Stimulated activated naive CD8-positive, alpha-beta T cell treated with anti-CD3 and anti-CD28 coated beads, Interleukin-15, amount 100 ng/mL, for 72 hours (primary cell): ENCODE measurements around the gene RAVER1.
"Not testable (repeated sequence)": the region's sequence is repeated elsewhere in the genome, so short reads cannot be mapped to it uniquely, and the experiment has no call there.

Source experiments
- ATAC-seq: fragments of 150-1000 bp; cut with Tn5 transposase; 2 replicates; pipeline ENCODE4 v1.10.0; 2021; ENCODE audit warnings: mild to moderate bottlenecking, moderate library complexity
- DNase-seq, 2 donors: peaks; one replicate each; pipeline ENCODE4 v3.0.0; 2021 to 2022
- H3K27ac Mint-ChIP-seq, 2 donors: one replicate each; pipeline ENCODE4 v1.8.0; 2022; ENCODE audit warnings: mild to moderate bottlenecking in 2 of 2, mixed read lengths in 2 of 2, moderate library complexity in 2 of 2
- H3K27me3 Mint-ChIP-seq: one replicate; pipeline ENCODE4 v1.8.0; 2022; ENCODE audit warnings: mixed read lengths
- H3K4me1 Mint-ChIP-seq: one replicate; pipeline ENCODE4 v1.8.0; 2022; ENCODE audit warnings: mild to moderate bottlenecking, mixed read lengths
- H3K4me3 Mint-ChIP-seq, 2 donors: one replicate each; pipeline ENCODE4 v1.8.0; 2022; ENCODE audit warnings: mild to moderate bottlenecking in 2 of 2, mixed read lengths in 2 of 2, moderate library complexity in 1 of 2
- H3K9me3 Mint-ChIP-seq, 2 donors: one replicate each; pipeline ENCODE4 v1.8.0; 2022; ENCODE audit warnings: mixed read lengths in 2 of 2

RAVER1 gene

GRCh38 chr19:10290876-10291553 is 42.3 kb downstream of the RAVER1 start:
- H3K4me3 Mint-ChIP-seq: peak overlapping the region; percentile 71 to 85
- ATAC-seq (peak; percentile 5), DNase-seq (peak; percentile 47 to 52)
- peaks cover 98% of the 10 kb centered on the region for H3K4me1 Mint-ChIP-seq
- H3K27ac Mint-ChIP-seq: no peak overlapping the region
- no peaks in the 10 kb centered on the region for H3K9me3 Mint-ChIP-seq
- H3K27me3 Mint-ChIP-seq: peaks cover 87% of the 10 kb centered on the region

DNA sequence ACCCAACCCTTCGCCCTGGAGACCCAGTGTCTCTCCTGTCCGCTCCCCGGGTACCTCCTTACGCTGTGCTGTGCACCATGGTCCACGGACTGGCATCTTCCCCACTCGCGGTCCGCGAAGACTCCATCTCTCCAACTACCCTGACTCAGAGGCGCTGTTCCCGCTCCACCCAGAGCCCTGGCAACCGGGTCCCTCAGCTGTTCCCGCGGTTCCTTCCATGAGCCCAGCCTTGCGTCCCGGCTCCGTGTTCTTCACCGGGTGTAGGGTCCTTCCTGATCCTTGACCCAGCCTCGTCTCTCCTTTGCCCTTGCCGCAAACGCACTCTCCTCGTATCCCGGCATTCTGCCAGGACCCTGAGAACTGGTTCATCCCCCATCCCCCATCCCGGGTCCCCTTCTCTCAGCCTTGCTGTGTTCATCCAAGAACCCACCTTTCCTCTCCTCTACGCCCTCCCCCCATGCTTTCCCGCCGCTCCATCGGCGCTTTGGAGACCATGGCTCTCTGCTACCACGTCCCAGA is 42.9 kb downstream of the RAVER1 start:
- DNase-seq (peak; percentile 17 to 26), ATAC-seq (no peak)
- Mint-ChIP-seq H3K4me1 (peaks cover 97% of the 10 kb centered on the region), H3K9me3 (no peaks in the 10 kb centered on the region), H3K27ac (no peak overlapping the region), H3K4me3 (peak overlapping the region; percentile 71 to 85), H3K27me3 (peaks cover 81% of the 10 kb centered on the region)

GRCh38 chr19:10289836-10290356 is 43.4 kb downstream of the RAVER1 start, which contains the start of gene ICAM5:
Gene ICAM5, plus strand, starts transcription at chr19:10289952. Its CDS starts 92 bp downstream, at chr19:10290044.
- Mint-ChIP-seq H3K27ac (peak within 1 kb of the TSS in 1 of 2 donors; percentile 62), H3K9me3 (no peaks in the 10 kb centered on the region), H3K4me3 (peak within 1 kb of the TSS; percentile 71 to 85), H3K27me3 (peaks cover 76% of the 10 kb centered on the region), H3K4me1 (peaks cover 97% of the 10 kb centered on the region)
- DNase-seq: peak; percentile 39 to 46
- peak; percentile 10 for ATAC-seq

DNA sequence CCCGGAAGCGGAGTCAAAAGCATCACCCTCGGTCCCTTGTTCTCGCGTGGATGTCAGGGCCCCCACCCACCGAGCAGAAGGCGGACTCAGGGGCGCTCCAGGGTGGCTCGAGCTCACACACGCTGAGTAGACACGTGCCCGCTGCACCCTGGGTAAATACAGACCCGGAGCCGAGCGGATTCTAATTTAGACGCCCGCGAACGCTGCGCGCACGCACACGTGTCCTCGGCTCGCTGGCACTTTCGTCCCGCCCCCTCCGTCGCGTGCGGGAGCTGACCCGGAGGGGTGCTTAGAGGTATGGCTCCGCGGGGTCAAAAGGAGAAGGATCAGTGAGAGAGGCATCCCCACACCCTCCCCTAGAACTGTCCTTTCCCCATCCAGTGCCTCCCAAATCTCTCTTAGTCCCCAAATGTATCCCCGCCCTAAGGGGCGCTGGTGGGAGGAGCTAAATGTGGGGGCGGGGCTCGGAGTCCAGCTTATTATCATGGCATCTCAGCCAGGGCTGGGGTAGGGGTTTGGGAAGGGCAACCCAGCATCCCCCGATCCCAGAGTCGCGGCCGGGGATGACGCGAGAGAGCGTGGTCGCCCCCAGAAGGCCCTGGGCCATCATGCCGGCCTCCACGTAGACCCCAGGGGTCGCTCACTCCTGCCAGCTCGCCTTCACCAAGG is 44.0 kb downstream of the RAVER1 start:
- Mint-ChIP-seq H3K27ac (peak overlapping the region in 1 of 2 donors; percentile 62), H3K4me3 (peak overlapping the region; percentile 71 to 85), H3K27me3 (peaks cover 70% of the 10 kb centered on the region), H3K9me3 (no peaks in the 10 kb centered on the region), H3K4me1 (peaks cover 91% of the 10 kb centered on the region)
- ATAC-seq: peak; percentile 66
- DNase-seq: peak; percentile 74 to 80

GRCh38 chr19:10288662-10289166 is 44.6 kb downstream of the RAVER1 start:
- Mint-ChIP-seq H3K9me3 (no peaks in the 10 kb centered on the region), H3K27ac (peak overlapping the region in 1 of 2 donors; percentile 62), H3K4me1 (peaks cover 85% of the 10 kb centered on the region), H3K4me3 (peak overlapping the region; percentile 71 to 85), H3K27me3 (peaks cover 64% of the 10 kb centered on the region)
- peak; percentile 22 for ATAC-seq
- peak; percentile 38 to 54 for DNase-seq

DNA sequence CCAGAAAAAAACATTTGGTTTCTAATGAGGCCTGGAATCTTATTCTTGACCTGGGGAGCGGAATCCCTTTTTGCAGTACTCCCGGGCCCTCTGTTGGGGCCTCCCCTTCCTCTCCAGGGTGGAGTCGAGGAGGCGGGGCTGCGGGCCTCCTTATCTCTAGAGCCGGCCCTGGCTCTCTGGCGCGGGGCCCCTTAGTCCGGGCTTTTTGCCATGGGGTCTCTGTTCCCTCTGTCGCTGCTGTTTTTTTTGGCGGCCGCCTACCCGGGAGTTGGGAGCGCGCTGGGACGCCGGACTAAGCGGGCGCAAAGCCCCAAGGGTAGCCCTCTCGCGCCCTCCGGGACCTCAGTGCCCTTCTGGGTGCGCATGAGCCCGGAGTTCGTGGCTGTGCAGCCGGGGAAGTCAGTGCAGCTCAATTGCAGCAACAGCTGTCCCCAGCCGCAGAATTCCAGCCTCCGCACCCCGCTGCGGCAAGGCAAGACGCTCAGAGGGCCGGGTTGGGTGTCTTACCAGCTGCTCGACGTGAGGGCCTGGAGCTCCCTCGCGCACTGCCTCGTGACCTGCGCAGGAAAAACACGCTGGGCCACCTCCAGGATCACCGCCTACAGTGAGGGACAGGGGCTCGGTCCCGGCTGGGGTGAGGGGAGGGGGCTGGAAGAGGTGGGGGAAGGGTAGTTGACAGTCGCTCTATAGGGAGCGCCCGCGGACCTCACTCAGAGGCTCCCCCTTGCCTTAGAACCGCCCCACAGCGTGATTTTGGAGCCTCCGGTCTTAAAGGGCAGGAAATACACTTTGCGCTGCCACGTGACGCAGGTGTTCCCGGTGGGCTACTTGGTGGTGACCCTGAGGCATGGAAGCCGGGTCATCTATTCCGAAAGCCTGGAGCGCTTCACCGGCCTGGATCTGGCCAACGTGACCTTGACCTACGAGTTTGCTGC is 46.3 kb downstream of the RAVER1 start, which contains the start of gene ICAM4:
Gene ICAM4, plus strand, starts transcription at position 153 of the 935 bp plus-strand sequence. Its CDS starts 58 bp downstream, at position 211.
- H3K27me3 Mint-ChIP-seq: peaks cover 48% of the 10 kb centered on the region
- H3K27ac Mint-ChIP-seq: no peak within 1 kb of the TSS
- no peaks in the 10 kb centered on the region for H3K9me3 Mint-ChIP-seq
- ATAC-seq: peak; percentile 63
- peak within 1 kb of the TSS; percentile 59 to 73 for H3K4me3 Mint-ChIP-seq
- peak; percentile 39 to 46 for DNase-seq
- peaks cover 69% of the 10 kb centered on the region for H3K4me1 Mint-ChIP-seq

GRCh38 chr19:10285393-10285792 is 47.9 kb downstream of the RAVER1 start:
- no peak overlapping the region for H3K4me3 Mint-ChIP-seq
- no peak overlapping the region for H3K27ac Mint-ChIP-seq
- H3K9me3 Mint-ChIP-seq: no peaks in the 10 kb centered on the region
- peaks cover 52% of the 10 kb centered on the region for H3K4me1 Mint-ChIP-seq
- DNase-seq: no peak
- no peak for ATAC-seq
- H3K27me3 Mint-ChIP-seq: peaks cover 31% of the 10 kb centered on the region

DNA sequence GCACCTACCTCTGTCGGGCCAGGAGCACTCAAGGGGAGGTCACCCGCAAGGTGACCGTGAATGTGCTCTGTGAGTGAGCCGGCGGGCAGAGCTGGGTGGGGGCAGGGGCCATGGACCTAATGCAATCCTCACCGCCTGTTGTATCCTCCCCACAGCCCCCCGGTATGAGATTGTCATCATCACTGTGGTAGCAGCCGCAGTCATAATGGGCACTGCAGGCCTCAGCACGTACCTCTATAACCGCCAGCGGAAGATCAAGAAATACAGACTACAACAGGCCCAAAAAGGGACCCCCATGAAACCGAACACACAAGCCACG is 48.4 kb downstream of the RAVER1 start:
- H3K27ac Mint-ChIP-seq: no peak overlapping the region
- no peak for DNase-seq
- ATAC-seq: no peak
- H3K4me3 Mint-ChIP-seq: no peak overlapping the region
- no peaks in the 10 kb centered on the region for H3K9me3 Mint-ChIP-seq
- H3K27me3 Mint-ChIP-seq: peaks cover 26% of the 10 kb centered on the region
- peaks cover 49% of the 10 kb centered on the region for H3K4me1 Mint-ChIP-seq

DNA sequence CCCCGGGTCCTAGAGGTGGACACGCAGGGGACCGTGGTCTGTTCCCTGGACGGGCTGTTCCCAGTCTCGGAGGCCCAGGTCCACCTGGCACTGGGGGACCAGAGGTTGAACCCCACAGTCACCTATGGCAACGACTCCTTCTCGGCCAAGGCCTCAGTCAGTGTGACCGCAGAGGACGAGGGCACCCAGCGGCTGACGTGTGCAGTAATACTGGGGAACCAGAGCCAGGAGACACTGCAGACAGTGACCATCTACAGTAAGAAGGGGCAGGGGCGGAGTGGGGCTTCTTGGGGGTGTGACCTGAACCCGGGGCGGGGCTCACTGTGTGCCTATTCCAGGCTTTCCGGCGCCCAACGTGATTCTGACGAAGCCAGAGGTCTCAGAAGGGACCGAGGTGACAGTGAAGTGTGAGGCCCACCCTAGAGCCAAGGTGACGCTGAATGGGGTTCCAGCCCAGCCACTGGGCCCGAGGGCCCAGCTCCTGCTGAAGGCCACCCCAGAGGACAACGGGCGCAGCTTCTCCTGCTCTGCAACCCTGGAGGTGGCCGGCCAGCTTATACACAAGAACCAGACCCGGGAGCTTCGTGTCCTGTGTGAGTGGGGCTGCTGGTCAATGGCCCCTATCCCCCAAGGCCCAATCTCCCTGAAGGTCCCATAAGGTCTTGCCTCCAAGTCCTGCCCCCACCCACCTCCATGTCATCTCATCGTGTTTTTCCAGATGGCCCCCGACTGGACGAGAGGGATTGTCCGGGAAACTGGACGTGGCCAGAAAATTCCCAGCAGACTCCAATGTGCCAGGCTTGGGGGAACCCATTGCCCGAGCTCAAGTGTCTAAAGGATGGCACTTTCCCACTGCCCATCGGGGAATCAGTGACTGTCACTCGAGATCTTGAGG is 49.0 kb downstream of the RAVER1 start:
- Mint-ChIP-seq H3K4me1 (peaks cover 50% of the 10 kb centered on the region), H3K9me3 (no peaks in the 10 kb centered on the region), H3K27ac (no peak overlapping the region), H3K27me3 (peaks cover 25% of the 10 kb centered on the region), H3K4me3 (no peak overlapping the region)
- DNase-seq (no peak), ATAC-seq (no peak)

DNA sequence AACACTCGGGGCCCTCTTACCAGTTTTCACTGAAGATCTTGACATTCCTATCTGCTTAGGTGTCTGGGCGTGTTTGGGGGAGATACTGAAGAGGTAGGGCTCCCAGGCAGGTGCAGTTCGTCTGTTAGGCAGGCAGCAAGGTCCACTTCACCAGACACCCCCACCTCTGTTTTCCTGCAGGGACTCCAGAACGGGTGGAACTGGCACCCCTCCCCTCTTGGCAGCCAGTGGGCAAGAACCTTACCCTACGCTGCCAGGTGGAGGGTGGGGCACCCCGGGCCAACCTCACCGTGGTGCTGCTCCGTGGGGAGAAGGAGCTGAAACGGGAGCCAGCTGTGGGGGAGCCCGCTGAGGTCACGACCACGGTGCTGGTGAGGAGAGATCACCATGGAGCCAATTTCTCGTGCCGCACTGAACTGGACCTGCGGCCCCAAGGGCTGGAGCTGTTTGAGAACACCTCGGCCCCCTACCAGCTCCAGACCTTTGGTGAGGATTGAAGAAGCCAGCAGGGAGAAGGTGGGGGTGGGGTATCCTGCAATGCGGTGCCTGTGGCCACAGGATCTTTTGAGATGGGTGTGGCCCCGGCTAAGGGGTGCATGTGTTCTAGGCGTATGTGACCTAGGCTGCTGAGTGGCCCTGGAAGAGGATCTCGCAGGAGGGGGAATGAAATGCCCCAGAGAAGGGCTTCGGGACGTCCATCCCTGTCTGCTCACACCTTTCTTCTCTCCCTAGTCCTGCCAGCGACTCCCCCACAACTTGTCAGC is 49.8 kb downstream of the RAVER1 start:
- no peaks in the 10 kb centered on the region for H3K9me3 Mint-ChIP-seq
- peaks cover 17% of the 10 kb centered on the region for H3K27me3 Mint-ChIP-seq
- DNase-seq: no peak
- H3K27ac Mint-ChIP-seq: no peak overlapping the region
- peaks cover 50% of the 10 kb centered on the region for H3K4me1 Mint-ChIP-seq
- H3K4me3 Mint-ChIP-seq: no peak overlapping the region
- ATAC-seq: no peak

- H3K4me3 Mint-ChIP-seq, ATAC-seq, H3K27me3 Mint-ChIP-seq, H3K27ac Mint-ChIP-seq, H3K9me3 Mint-ChIP-seq, DNase-seq: not testable (repeated sequence)
- peaks cover 50% of the 10 kb centered on the region for H3K4me1 Mint-ChIP-seq
Observed at GRCh38 chr19:10282043-10282442, 51.3 kb downstream of the RAVER1 start.

- H3K27ac Mint-ChIP-seq: no peak overlapping the region
- no peaks in the 10 kb centered on the region for H3K27me3 Mint-ChIP-seq
- no peak overlapping the region for H3K4me3 Mint-ChIP-seq
- H3K4me1 Mint-ChIP-seq: peaks cover 41% of the 10 kb centered on the region
- no peak for DNase-seq
- no peak for ATAC-seq
- H3K9me3 Mint-ChIP-seq: no peaks in the 10 kb centered on the region
Observed at GRCh38 chr19:10279737-10280442, 53.4 kb downstream of the RAVER1 start.

- no peak overlapping the region for H3K4me3 Mint-ChIP-seq
- no peak for DNase-seq
- no peaks in the 10 kb centered on the region for H3K27me3 Mint-ChIP-seq
- peaks cover 50% of the 10 kb centered on the region for H3K4me1 Mint-ChIP-seq
- no peak overlapping the region for H3K27ac Mint-ChIP-seq
- ATAC-seq: no peak
- no peaks in the 10 kb centered on the region for H3K9me3 Mint-ChIP-seq
Observed at GRCh38 chr19:10278935-10279334, 54.4 kb downstream of the RAVER1 start.
